Neuronal stem cell (in vitro differentiated cells): ENCODE measurements around the gene TECPR2.

Experiments used
- DNase-seq: peaks from one replicate; pipeline ENCODE4 v3.0.0-alpha.2; 2013; ENCODE audit warnings: low spot score
- H2AFZ ChIP-seq: one replicate; pipeline ENCODE4 v1.6.1; 2013; ENCODE audit warnings: mild to moderate bottlenecking, low read length, inconsistent platforms
- H2AK5ac ChIP-seq: 2 replicates; pipeline ENCODE4 v1.6.1; 2013; ENCODE audit warnings: low read depth, mild to moderate bottlenecking, inconsistent platforms, low read length, moderate library complexity, mixed read lengths
- H2BK120ac ChIP-seq: 2 replicates; pipeline ENCODE4 v1.6.1; 2013; ENCODE audit warnings: low read depth, mild to moderate bottlenecking, inconsistent platforms, low read length, moderate library complexity, mixed read lengths
- H2BK12ac ChIP-seq: one replicate; pipeline ENCODE4 v1.6.1; 2013; ENCODE audit warnings: low read length, inconsistent platforms
- H2BK15ac ChIP-seq: 2 replicates; pipeline ENCODE4 v1.6.1; 2013; ENCODE audit warnings: mild to moderate bottlenecking, low read length, inconsistent platforms, mixed read lengths
- H2BK5ac ChIP-seq: one replicate; pipeline ENCODE4 v1.6.1; 2013; ENCODE audit warnings: inconsistent platforms, mild to moderate bottlenecking, low read length, moderate library complexity
- H3K14ac ChIP-seq: one replicate; pipeline ENCODE4 v1.6.1; 2013; ENCODE audit warnings: low read length, inconsistent platforms
- H3K18ac ChIP-seq: 2 replicates; pipeline ENCODE4 v1.6.1; 2013; ENCODE audit warnings: low read length, inconsistent platforms
- H3K23ac ChIP-seq: 2 replicates; pipeline ENCODE4 v1.6.1; 2013; ENCODE audit warnings: low read depth, mild to moderate bottlenecking, mixed read lengths, low read length, inconsistent platforms; ENCODE audit not compliant: poor library complexity
- H3K27ac ChIP-seq: replicated peaks from 3 replicates; pipeline ENCODE4 v1.5.1; 2013; ENCODE audit warnings: low read length, inconsistent platforms
- H3K27me3 ChIP-seq, 3 experiments: 2 replicates each; pipeline ENCODE4 v1.6.1; 2013; ENCODE audit warnings: low read length in 3 of 3, mild to moderate bottlenecking in 2 of 3, inconsistent platforms in 1 of 3, low read depth in 1 of 3, mixed read lengths in 1 of 3, moderate library complexity in 1 of 3; ENCODE audit not compliant: control insufficient read depth in 3 of 3, insufficient read depth in 3 of 3
- H3K36me3 ChIP-seq, 2 donors: replicated peaks in 1 of 2; 2 replicates each; pipeline ENCODE4 v1.6.1; 2013; ENCODE audit warnings: low read length in 2 of 2; ENCODE audit not compliant: control insufficient read depth in 2 of 2, insufficient read depth in 2 of 2
- H3K4ac ChIP-seq: 2 replicates; pipeline ENCODE4 v1.6.1; 2013; ENCODE audit warnings: inconsistent platforms, mild to moderate bottlenecking, low read length, moderate library complexity
- H3K4me1 ChIP-seq, 2 donors: 1 replicate in 1 of 2; 2 replicates in 1 of 2; pipeline ENCODE4 v1.6.1; 2013; ENCODE audit warnings: low read length in 2 of 2, low read depth in 1 of 2; ENCODE audit not compliant: control insufficient read depth in 2 of 2, insufficient read depth in 1 of 2
- H3K4me2 ChIP-seq: one replicate; pipeline ENCODE4 v1.6.1; 2013; ENCODE audit warnings: mild to moderate bottlenecking, low read length, inconsistent platforms; ENCODE audit not compliant: insufficient read depth, poor library complexity, severe bottlenecking
- H3K4me3 ChIP-seq, 2 donors: 2 replicates each; pipeline ENCODE4 v1.5.1; 2013; ENCODE audit warnings: low read length in 2 of 2, mild to moderate bottlenecking in 2 of 2, inconsistent platforms in 1 of 2, moderate library complexity in 1 of 2
- H3K79me1 ChIP-seq: one replicate; pipeline ENCODE4 v1.6.1; 2013; ENCODE audit warnings: low read depth, mild to moderate bottlenecking, inconsistent platforms, low read length, moderate library complexity
- H3K9ac ChIP-seq: one replicate; pipeline ENCODE4 v1.6.1; 2013; ENCODE audit warnings: mild to moderate bottlenecking, low read depth, low read length, inconsistent platforms; ENCODE audit not compliant: poor library complexity
- H3K9me3 ChIP-seq, 2 donors: replicated peaks in 1 of 2; 2 replicates each; pipeline versions ENCODE3 to v1.6.1; 2013; ENCODE audit warnings: low read length in 2 of 2, mild to moderate bottlenecking in 2 of 2, inconsistent platforms in 1 of 2, low read depth in 1 of 2, mixed read lengths in 1 of 2, moderate library complexity in 1 of 2; ENCODE audit not compliant: control insufficient read depth in 2 of 2, insufficient read depth in 1 of 2
- H4K8ac ChIP-seq: one replicate; pipeline ENCODE4 v1.6.1; 2013; ENCODE audit warnings: low read depth, mild to moderate bottlenecking, inconsistent platforms, low read length, moderate library complexity
- H4K91ac ChIP-seq: one replicate; pipeline ENCODE4 v1.6.1; 2013; ENCODE audit warnings: low read length, low read depth, mild to moderate bottlenecking, inconsistent platforms; ENCODE audit not compliant: poor library complexity
- WGBS, 2 donors: extraction: QIAGEN DNeasy Blood & Tissue Kit; methylation state at CpG; one replicate each; pipeline ENCODE4 v1.1.7; 2013; ENCODE audit warnings: missing lambda C conversion rate in 2 of 2, mixed read lengths in 1 of 2; ENCODE audit not compliant: insufficient read length in 2 of 2, insufficient replicate concordance in 1 of 2; ENCODE audit errors: extremely low coverage in 2 of 2; 5-methylcytosine and 5-hydroxymethylcytosine counted together

TECPR2 gene

GRCh38 chr14:102442241-102443211, 79.8 kb downstream of the TECPR2 start:
- no peak overlapping the region for H2AK5ac ChIP-seq
- H3K4me2 ChIP-seq = no peak overlapping the region
- peaks cover 4 to 5% of the 10 kb centered on the region in 2 donors for H3K4me1 ChIP-seq
- H2BK120ac ChIP-seq = no peak overlapping the region
- H4K8ac ChIP-seq = no peak overlapping the region
- no peak overlapping the region for H3K27ac ChIP-seq
- no peak overlapping the region for H2AFZ ChIP-seq
- H3K79me1 ChIP-seq = no peaks in the 10 kb centered on the region
- H2BK12ac ChIP-seq = no peak overlapping the region
- H3K4ac ChIP-seq = no peak overlapping the region
- no CpG with 5 or more reads among the region's 15 CpGs for WGBS, 2 donors
- no peak overlapping the region for H4K91ac ChIP-seq
- H3K36me3 ChIP-seq = peaks cover 26 to 76% of the 10 kb centered on the region in 2 donors
- no peak overlapping the region for H2BK15ac ChIP-seq
- H3K4me3 ChIP-seq = no peak overlapping the region
- no peaks in the 10 kb centered on the region for H3K27me3 ChIP-seq
- H3K18ac ChIP-seq = no peak overlapping the region
- no peaks in the 10 kb centered on the region for H3K9me3 ChIP-seq
- no peak overlapping the region for H2BK5ac ChIP-seq
- no peak for DNase-seq
- no peak overlapping the region for H3K23ac ChIP-seq
- no peak overlapping the region for H3K9ac ChIP-seq
- H3K14ac ChIP-seq = no peak overlapping the region

GRCh38 chr14:102445066-102445465, 82.3 kb downstream of the TECPR2 start:
- Histone ChIP-seq H3K9me3 (no peaks in the 10 kb centered on the region), H2BK12ac (no peak overlapping the region), H3K4me1 (no peaks in the 10 kb centered on the region), H3K18ac (no peak overlapping the region), H3K4me3 (no peak overlapping the region), H2AFZ (no peak overlapping the region), H3K4me2 (no peak overlapping the region), H3K36me3 (peaks cover 27 to 88% of the 10 kb centered on the region in 2 donors), H3K27ac (no peak overlapping the region), H2BK120ac (no peak overlapping the region), H3K14ac (no peak overlapping the region), H4K91ac (no peak overlapping the region), H2AK5ac (no peak overlapping the region), H4K8ac (no peak overlapping the region), H3K79me1 (no peaks in the 10 kb centered on the region), H3K9ac (no peak overlapping the region), H3K23ac (no peak overlapping the region), H3K4ac (no peak overlapping the region), H2BK5ac (no peak overlapping the region), H2BK15ac (no peak overlapping the region), H3K27me3 (no peaks in the 10 kb centered on the region)
- no peak for DNase-seq
- WGBS, 2 donors = no CpG with 5 or more reads among the region's 7 CpGs

- Histone ChIP-seq H3K23ac (no peak overlapping the region), H3K9ac (no peak overlapping the region), H2AK5ac (no peak overlapping the region), H2BK120ac (no peak overlapping the region), H2BK15ac (no peak overlapping the region), H3K27me3 (no peaks in the 10 kb centered on the region), H2BK5ac (no peak overlapping the region), H3K14ac (no peak overlapping the region), H3K4me2 (no peak overlapping the region), H3K9me3 (no peaks in the 10 kb centered on the region), H3K4me3 (no peak overlapping the region), H3K36me3 (peaks cover 28 to 88% of the 10 kb centered on the region in 2 donors), H3K18ac (no peak overlapping the region), H3K4ac (no peak overlapping the region), H3K79me1 (no peaks in the 10 kb centered on the region), H3K27ac (no peak overlapping the region), H3K4me1 (no peaks in the 10 kb centered on the region), H4K8ac (no peak overlapping the region), H4K91ac (no peak overlapping the region), H2AFZ (no peak overlapping the region), H2BK12ac (no peak overlapping the region)
- no peak for DNase-seq
- WGBS, 2 donors = 100% methylated on average over 1 of the region's 15 CpGs; no CpG with 5 or more reads in 1 of the 2 donors
These were observed 82.9 kb downstream of the TECPR2 start for GRCh38 chr14:102445641-102446040.

GRCh38 chr14:102450206-102451063, 87.7 kb downstream of the TECPR2 start:
- Histone ChIP-seq H4K91ac (no peak overlapping the region), H3K14ac (no peak overlapping the region), H2BK120ac (no peak overlapping the region), H3K18ac (no peak overlapping the region), H3K27ac (no peak overlapping the region), H4K8ac (no peak overlapping the region), H3K4me1 (no peaks in the 10 kb centered on the region), H2AK5ac (no peak overlapping the region), H2BK15ac (no peak overlapping the region), H3K9ac (no peak overlapping the region), H3K4me2 (no peak overlapping the region), H2BK12ac (no peak overlapping the region), H3K23ac (no peak overlapping the region), H3K27me3 (no peaks in the 10 kb centered on the region), H2BK5ac (no peak overlapping the region), H3K79me1 (no peaks in the 10 kb centered on the region), H3K9me3 (no peaks in the 10 kb centered on the region), H3K36me3 (peaks cover 31 to 86% of the 10 kb centered on the region in 2 donors), H2AFZ (no peak overlapping the region), H3K4ac (no peak overlapping the region), H3K4me3 (no peak overlapping the region)
- whole genome bisulfite sequencing, 2 donors = no CpG with 5 or more reads among the region's 17 CpGs
- no peak for DNase-seq
